Measurements from ENCODE around the gene ZNF771. TPM values are rescaled to one million over a fixed set of nuclear protein-coding genes. Genes with fewer than 3 reads are reported as not detected.

Gene ZNF771
- total RNA-seq, 4 donors from 2014 or later: 8.2 to 18.6 (median 14.2) TPM

DNA sequence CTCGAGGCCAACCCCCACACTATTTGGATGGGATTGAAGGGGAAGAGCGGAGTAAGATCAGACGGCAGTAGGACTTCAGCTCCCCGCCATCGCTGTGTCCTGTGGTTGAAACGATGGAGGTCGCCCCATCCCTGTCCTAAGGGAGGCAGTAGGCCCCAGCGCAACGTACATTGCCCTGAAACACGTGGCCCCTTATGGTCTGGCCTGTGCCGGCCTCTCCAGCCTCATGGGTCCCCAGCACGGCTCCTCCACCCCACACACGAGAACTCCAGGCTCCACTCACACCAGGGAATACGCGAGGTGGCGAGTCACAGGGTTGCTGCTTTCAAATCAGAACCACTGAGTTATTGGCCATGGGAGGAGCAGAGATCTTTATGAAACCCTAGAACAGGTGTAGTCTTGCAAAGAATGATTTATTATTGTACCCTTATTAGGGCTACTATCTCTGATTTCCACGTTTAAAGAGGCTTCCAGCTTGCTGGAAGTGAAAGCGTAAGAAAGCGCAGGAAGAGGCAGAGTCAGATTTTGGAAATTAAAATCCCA is 23.1 kb downstream of the ZNF771 start:
- TF ChIP-seq, protein P1, sequence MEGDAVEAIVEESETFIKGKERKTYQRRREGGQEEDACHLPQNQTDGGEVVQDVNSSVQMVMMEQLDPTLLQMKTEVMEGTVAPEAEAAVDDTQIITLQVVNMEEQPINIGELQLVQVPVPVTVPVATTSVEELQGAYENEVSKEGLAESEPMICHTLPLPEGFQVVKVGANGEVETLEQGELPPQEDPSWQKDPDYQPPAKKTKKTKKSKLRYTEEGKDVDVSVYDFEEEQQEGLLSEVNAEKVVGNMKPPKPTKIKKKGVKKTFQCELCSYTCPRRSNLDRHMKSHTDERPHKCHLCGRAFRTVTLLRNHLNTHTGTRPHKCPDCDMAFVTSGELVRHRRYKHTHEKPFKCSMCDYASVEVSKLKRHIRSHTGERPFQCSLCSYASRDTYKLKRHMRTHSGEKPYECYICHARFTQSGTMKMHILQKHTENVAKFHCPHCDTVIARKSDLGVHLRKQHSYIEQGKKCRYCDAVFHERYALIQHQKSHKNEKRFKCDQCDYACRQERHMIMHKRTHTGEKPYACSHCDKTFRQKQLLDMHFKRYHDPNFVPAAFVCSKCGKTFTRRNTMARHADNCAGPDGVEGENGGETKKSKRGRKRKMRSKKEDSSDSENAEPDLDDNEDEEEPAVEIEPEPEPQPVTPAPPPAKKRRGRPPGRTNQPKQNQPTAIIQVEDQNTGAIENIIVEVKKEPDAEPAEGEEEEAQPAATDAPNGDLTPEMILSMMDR (IDR thresholded peaks at IDR 0.05; ENCODE audit: low read depth): no peak

DNA sequence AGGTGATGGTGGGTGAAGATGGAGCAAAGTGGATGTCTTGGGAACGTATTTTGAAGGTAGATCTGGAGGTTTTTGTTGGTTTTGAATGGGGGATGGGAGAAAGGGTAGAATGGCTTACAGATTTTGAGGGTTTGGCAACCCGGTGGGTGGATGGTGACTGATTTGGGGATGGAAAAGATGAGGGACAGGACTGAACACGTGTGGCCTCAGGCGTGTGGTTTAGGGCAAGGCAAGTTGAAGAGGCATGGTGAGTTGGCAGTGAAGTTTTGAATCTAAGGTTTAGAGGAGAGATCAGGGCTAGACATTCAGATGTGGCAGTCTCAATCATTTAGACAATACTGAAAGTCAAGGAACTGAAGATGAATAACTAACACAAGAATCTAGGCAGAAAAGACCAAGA is 27.4 kb downstream of the ZNF771 start:
- TF ChIP-seq, protein P1 (IDR thresholded peaks at IDR 0.05; ENCODE audit: low read depth): no peak

DNA sequence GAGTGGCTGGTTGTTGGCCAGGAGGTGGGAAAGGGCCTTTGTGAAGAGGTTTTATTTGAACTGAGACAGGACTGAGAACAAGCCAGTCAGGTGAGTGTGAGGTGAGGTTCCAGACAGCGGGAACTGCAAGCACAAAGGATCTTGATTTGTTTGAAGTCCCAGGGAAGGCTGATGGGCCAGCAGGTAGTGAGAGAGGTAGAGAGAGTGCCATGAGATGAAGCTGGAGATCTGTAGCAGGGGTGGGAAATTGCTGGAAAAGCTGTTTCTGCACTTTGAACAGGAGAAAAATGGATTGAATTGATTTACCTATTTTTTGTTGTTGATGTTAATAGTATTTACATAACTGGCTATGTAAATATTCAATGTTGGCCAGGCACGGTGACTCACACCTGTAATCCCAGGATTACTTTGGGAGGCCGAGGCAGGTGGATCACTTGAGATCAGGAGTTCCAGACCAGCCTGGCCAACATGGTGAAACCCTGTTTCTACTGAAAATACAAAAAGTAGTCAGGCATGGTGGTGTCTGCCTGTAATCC is 30.2 kb downstream of the ZNF771 start:
- TF ChIP-seq, protein P1 (IDR thresholded peaks at IDR 0.05; ENCODE audit: low read depth): no peak

DNA sequence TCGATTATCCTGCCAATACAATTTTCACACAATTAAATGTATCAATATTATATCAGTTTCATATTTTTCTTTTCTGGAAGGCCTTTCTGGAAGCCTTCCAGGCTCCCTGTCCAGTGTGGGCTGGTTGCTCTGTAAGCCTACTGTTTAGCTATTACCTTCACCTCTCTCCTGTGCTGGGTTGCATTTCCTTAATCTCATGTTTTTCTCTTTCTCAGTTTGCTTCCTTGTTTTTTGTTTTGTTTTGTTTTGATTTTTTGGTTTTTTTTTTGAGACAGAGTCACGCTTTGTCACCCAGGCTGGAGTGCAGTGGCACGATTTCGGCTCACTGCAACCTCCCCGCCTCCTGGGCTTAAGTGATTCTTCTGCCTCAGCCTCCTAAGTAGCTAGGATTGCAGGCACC is 31.4 kb downstream of the ZNF771 start:
- TF ChIP-seq, protein P1 (IDR thresholded peaks at IDR 0.05; ENCODE audit: low read depth): no peak

DNA sequence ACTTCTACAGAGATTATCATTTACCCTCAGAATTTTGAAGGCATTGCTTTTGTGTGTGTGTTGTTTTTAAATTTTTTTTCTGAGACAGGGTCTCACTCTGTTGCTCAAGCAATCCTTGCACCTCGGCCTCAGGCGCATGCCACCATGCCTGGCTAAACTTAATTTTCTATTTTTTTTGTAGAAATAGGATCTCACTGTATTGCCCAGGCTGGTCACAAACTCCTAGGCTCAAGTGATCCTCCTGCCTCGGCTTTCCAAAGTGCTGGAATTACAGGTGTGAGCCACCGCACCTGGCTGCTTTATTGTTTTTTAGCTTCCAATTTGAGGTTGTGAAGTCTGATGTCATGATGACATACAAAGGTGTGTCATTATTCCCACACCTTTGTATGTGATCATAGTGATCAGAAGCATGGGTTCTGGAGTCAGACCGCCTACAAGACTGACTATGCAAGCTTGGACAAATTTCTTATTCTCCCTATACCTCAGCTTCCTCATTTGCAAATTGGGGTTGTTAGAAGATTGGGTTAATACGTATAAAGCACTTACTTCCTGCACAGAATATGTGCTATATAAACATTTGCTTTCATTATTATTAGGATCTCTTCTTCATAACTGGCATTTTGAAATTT is 32.4 kb downstream of the ZNF771 start:
- TF ChIP-seq, protein P1 (IDR thresholded peaks at IDR 0.05; ENCODE audit: low read depth): no peak

DNA sequence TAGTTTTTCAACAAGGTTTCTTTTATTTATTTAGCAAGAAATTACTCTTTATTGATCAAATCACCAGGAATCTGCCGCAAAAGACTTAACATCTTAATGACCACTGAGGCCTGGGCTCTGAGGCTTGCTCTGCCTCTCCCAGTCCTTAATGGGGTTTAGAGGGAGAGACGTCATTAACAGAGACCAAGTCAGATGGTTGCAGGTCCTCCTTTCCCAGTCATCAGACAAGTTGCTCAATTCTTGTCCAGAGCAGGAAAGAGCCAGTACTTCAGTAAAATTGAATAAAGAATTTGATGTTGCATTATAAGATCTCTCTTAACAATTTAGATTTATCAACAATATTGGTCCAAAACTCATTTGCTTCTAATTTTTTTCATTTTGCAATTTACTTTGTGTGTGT is 36.2 kb downstream of the ZNF771 start:
- TF ChIP-seq, protein P1 (IDR thresholded peaks at IDR 0.05; ENCODE audit: low read depth): no peak

DNA sequence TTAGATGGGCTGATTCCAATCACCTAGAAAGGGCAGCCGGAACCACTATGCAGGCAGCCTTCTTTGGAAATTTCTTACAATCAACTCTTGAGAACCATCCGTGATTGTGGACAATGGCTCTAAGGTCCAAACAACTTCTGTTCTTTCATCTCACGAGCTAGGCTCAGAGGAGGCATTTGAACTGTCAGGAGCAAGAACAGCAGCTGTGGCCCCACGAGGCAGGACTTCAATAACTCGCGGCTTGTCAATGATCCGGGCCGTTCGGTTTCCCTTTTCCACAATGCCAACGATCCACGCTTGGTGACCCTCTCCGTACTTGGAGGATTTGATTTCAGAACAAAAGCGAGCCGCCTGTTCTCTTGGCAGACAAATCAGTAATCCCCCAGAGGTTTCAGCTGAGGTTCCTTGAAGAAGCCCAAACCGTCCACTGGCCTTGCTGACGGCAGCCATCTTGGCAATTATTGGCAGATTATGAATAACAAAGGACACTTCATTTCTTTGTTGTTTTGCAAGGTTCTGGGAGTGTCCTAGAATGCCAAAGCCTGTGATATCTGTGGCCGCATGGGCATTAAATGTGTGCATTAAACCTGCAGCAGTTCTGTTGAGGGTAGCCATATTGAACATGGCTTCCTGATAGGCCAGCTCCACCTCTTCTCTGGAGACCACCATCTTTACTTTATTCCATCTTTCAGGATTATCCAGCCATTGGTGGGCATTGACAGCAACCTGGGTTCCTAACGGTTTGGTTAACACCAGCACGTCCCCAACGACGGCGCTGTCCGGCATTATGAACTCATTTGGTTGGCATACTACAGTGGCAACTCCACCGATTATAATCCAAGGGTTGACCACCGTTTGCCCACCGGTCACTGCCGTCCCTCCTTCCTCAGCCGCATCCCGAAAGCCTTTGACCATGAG is 37.1 kb downstream of the ZNF771 start:
- TF ChIP-seq, protein P1 (IDR thresholded peaks at IDR 0.05; ENCODE audit: low read depth): no peak

Measured in subcutaneous adipose tissue (tissue), 4 donors.